Smooth muscle cell (in vitro differentiated cells): ENCODE measurements around the gene FIG4. TPM values are rescaled to one million over a fixed set of nuclear protein-coding genes. Genes with fewer than 3 reads are reported as not detected.
"Not testable (repeated sequence)": the region's sequence is repeated elsewhere in the genome, so short reads cannot be mapped to it uniquely, and the experiment has no call there.

Source experiments
- DNase-seq: peaks from one replicate; lab custom pipeline; 2025; ENCODE audit not compliant: unreplicated experiment; lab: John Stamatoyannopoulos, UW
- H2AFZ ChIP-seq: fragments of 200-600 bp; sonication (generic); 2 replicates; pipeline ENCODE4 v1.6.0; 2016; ENCODE audit warnings: antibody characterized with exemption, low read depth, mild to moderate bottlenecking
- H3F3A ChIP-seq: fragments of 200-600 bp; sonication (generic); 2 replicates; pipeline ENCODE4 v1.6.0; 2017; ENCODE audit warnings: antibody characterized with exemption, low read depth
- H3K27ac ChIP-seq: fragments of 200-600 bp; sonication (generic); 2 replicates; pipeline ENCODE4 v1.5.1; 2016; ENCODE audit warnings: low read depth, mild to moderate bottlenecking
- H3K27me3 ChIP-seq: fragments of 200-600 bp; sonication (generic); 2 replicates; pipeline ENCODE4 v1.6.1; 2016; ENCODE audit warnings: low read depth, mild to moderate bottlenecking
- H3K36me3 ChIP-seq: fragments of 200-600 bp; sonication (generic); 2 replicates; pipeline ENCODE4 v1.5.1; 2016; ENCODE audit warnings: low read depth
- H3K4me1 ChIP-seq: fragments of 200-600 bp; sonication (generic); 2 replicates; pipeline ENCODE4 v1.5.1; 2016; ENCODE audit warnings: low read depth
- H3K4me2 ChIP-seq: fragments of 200-600 bp; sonication (generic); 2 replicates; pipeline ENCODE4 v1.6.0; 2016; ENCODE audit warnings: mild to moderate bottlenecking
- H3K4me3 ChIP-seq: fragments of 200-600 bp; sonication (generic); 2 replicates; pipeline ENCODE4 v1.5.1; 2016; ENCODE audit warnings: mild to moderate bottlenecking
- H3K79me2 ChIP-seq: fragments of 200-600 bp; sonication (generic); 2 replicates; pipeline ENCODE4 v1.6.0; 2016; ENCODE audit warnings: low read depth, mild to moderate bottlenecking
- H3K9ac ChIP-seq: fragments of 200-600 bp; sonication (generic); 2 replicates; pipeline ENCODE4 v1.6.0; 2016; ENCODE audit warnings: low read depth
- H3K9me3 ChIP-seq: fragments of 200-600 bp; sonication (generic); replicated peaks from 2 replicates; pipeline ENCODE4 v1.5.1; 2016; ENCODE audit warnings: low read depth
- H4K20me1 ChIP-seq: fragments of 200-600 bp; sonication (generic); 2 replicates; pipeline ENCODE4 v1.6.0; 2016; ENCODE audit warnings: low read depth
- CTCF ChIP-seq: fragments of 200-600 bp; sonication (generic); IDR thresholded peaks from 2 replicates; pipeline ENCODE4 v1.5.1; 2017; ENCODE audit warnings: borderline replicate concordance, mild to moderate bottlenecking, antibody characterized with exemption; ENCODE audit not compliant: insufficient read depth, poor library complexity, severe bottlenecking
- WGBS: methylation state at CpG from one replicate; pipeline ENCODE4 v1.1.7; 2016; ENCODE audit warnings: low lambda C conversion rate; 5-methylcytosine and 5-hydroxymethylcytosine counted together
- polyA plus RNA-seq: library from polyadenylated mRNA; unstranded; fragments of >200 nt; fragmentation: Nextera tagmentation; extraction: Ambion mirVana; gene quantifications from 2 replicates; pipeline ENCODE4 v1.2.1, GENCODE V29; 2016
- total RNA-seq: library from RNA; depleted of rRNA; stranded (reverse); fragments of >200 nt; gene quantifications from 2 replicates; pipeline ENCODE4 v1.2.3, GENCODE V29; 2014

The FIG4 gene
- total and polyA plus RNA-seq, 2 experiments from 2014 or later = 12.1 to 12.4 TPM

- no peak overlapping the region for H3K27ac ChIP-seq
- TF ChIP-seq CTCF = no peak
- 97% methylated on average over 1 of the region's 1 CpG for WGBS
- DNase-seq = no peak
- no peak overlapping the region for H3K9ac ChIP-seq
- H2AFZ ChIP-seq = no peak overlapping the region
- no peaks in the 10 kb centered on the region for H3K36me3 ChIP-seq
- H3K9me3 ChIP-seq = no peaks in the 10 kb centered on the region
- H3K4me3 ChIP-seq = no peak overlapping the region
- H3K27me3 ChIP-seq = no peaks in the 10 kb centered on the region
- no peaks in the 10 kb centered on the region for H3K79me2 ChIP-seq
- no peaks in the 10 kb centered on the region for H4K20me1 ChIP-seq
- no peak overlapping the region for H3K4me2 ChIP-seq
- H3F3A ChIP-seq = no peaks in the 10 kb centered on the region
- H3K4me1 ChIP-seq = peaks cover 15% of the 10 kb centered on the region
These were observed 14.4 kb upstream of the FIG4 start for GRCh38 chr6:109676724-109677123.

- no peaks in the 10 kb centered on the region for H3F3A ChIP-seq
- 69% methylated on average over 4 of the region's 4 CpGs for WGBS
- H3K27me3 ChIP-seq = no peaks in the 10 kb centered on the region
- peak overlapping the region; percentile 83 for H3K4me2 ChIP-seq
- peak overlapping the region; percentile 89 for H3K27ac ChIP-seq
- no peaks in the 10 kb centered on the region for H4K20me1 ChIP-seq
- no peak overlapping the region for H3K4me3 ChIP-seq
- H3K36me3 ChIP-seq = no peaks in the 10 kb centered on the region
- peaks cover 15% of the 10 kb centered on the region for H3K4me1 ChIP-seq
- H2AFZ ChIP-seq = peak overlapping the region; percentile 89
- no peak for TF ChIP-seq CTCF
- no peaks in the 10 kb centered on the region for H3K79me2 ChIP-seq
- H3K9me3 ChIP-seq = no peaks in the 10 kb centered on the region
- no peak overlapping the region for H3K9ac ChIP-seq
- DNase-seq = no peak
These were observed 12.9 kb upstream of the FIG4 start for GRCh38 chr6:109678240-109678639.

GRCh38 chr6:109678661-109679505, 12.2 kb upstream of the FIG4 start:
- Histone ChIP-seq H3K4me1 (peaks cover 15% of the 10 kb centered on the region), H2AFZ (peak overlapping the region; percentile 89), H3K4me3 (peak overlapping the region; percentile 54), H3K27ac (peak overlapping the region; percentile 89), H3K9ac (peak overlapping the region; percentile 85), H3K4me2 (peak overlapping the region; percentile 83)
- H3K9me3 ChIP-seq, DNase-seq, H3F3A ChIP-seq, H3K27me3 ChIP-seq, H3K79me2 ChIP-seq, H4K20me1 ChIP-seq, H3K36me3 ChIP-seq: not testable (repeated sequence)
- 14% methylated on average over 15 of the region's 15 CpGs for WGBS

GRCh38 chr6:109686566-109687265, 4.4 kb upstream of the FIG4 start:
- H2AFZ ChIP-seq = no peak overlapping the region
- H3K9ac ChIP-seq = no peak overlapping the region
- no peak overlapping the region for H3K4me3 ChIP-seq
- peaks cover 7% of the 10 kb centered on the region for H3K27me3 ChIP-seq
- H3K79me2 ChIP-seq = no peaks in the 10 kb centered on the region
- no peaks in the 10 kb centered on the region for H4K20me1 ChIP-seq
- peak overlapping the region; percentile 67 for H3K27ac ChIP-seq
- H3K9me3 ChIP-seq = no peaks in the 10 kb centered on the region
- H3K4me1 ChIP-seq = peaks cover 13% of the 10 kb centered on the region
- no peak for DNase-seq
- TF ChIP-seq CTCF = no peak
- WGBS = 96% methylated on average over 1 of the region's 1 CpG
- H3K4me2 ChIP-seq = no peak overlapping the region
- H3F3A ChIP-seq = no peaks in the 10 kb centered on the region
- H3K36me3 ChIP-seq = no peaks in the 10 kb centered on the region
